H9 (cell line): ENCODE measurements around the gene ADAMTS6. TPM values are rescaled to one million over a fixed set of nuclear protein-coding genes. Genes with fewer than 3 reads are reported as not detected.

Experiments used
- DNase-seq: peaks from one replicate; pipeline ENCODE4 v3.0.0-alpha.2; 2017
- H2AFZ ChIP-seq: one replicate; pipeline ENCODE4 v1.6.1; 2013; ENCODE audit warnings: mild to moderate bottlenecking, low read length, control low read depth, moderate library complexity
- H2AK5ac ChIP-seq: 2 replicates; pipeline ENCODE4 v1.6.1; 2013; ENCODE audit warnings: low read length, control low read depth, mixed read lengths; ENCODE audit not compliant: insufficient read length
- H2BK120ac ChIP-seq: one replicate; pipeline ENCODE4 v1.6.1; 2013; ENCODE audit warnings: low read depth, mild to moderate bottlenecking, low read length, control low read depth, inconsistent platforms; ENCODE audit not compliant: poor library complexity, severe bottlenecking
- H2BK12ac ChIP-seq: 2 replicates; pipeline ENCODE4 v1.6.1; 2013; ENCODE audit warnings: low read length, control low read depth, mixed read lengths, low read depth; ENCODE audit not compliant: insufficient read length
- H2BK15ac ChIP-seq: 2 replicates; pipeline ENCODE4 v1.6.1; 2013; ENCODE audit warnings: low read depth, low read length, control low read depth
- H2BK20ac ChIP-seq: one replicate; pipeline ENCODE4 v1.6.1; 2013; ENCODE audit warnings: low read depth, mild to moderate bottlenecking, low read length, control low read depth, inconsistent platforms; ENCODE audit not compliant: poor library complexity, severe bottlenecking
- H2BK5ac ChIP-seq: 2 replicates; pipeline ENCODE4 v1.6.1; 2013; ENCODE audit warnings: low read length, control low read depth, mixed read lengths; ENCODE audit not compliant: insufficient read length
- H3K14ac ChIP-seq: 2 replicates; pipeline ENCODE4 v1.6.1; 2013; ENCODE audit warnings: low read length, control low read depth; ENCODE audit not compliant: insufficient read depth
- H3K18ac ChIP-seq: 2 replicates; pipeline ENCODE4 v1.6.1; 2013; ENCODE audit warnings: low read depth, mild to moderate bottlenecking, mixed read lengths, low read length, control low read depth; ENCODE audit not compliant: insufficient read length
- H3K23ac ChIP-seq: 2 replicates; pipeline ENCODE4 v1.6.1; 2013; ENCODE audit warnings: low read length, control low read depth, mixed read lengths, low read depth; ENCODE audit not compliant: insufficient read length
- H3K23me2 ChIP-seq: 2 replicates; pipeline ENCODE4 v1.6.1; 2013; ENCODE audit warnings: low read depth, mild to moderate bottlenecking, mixed read lengths, low read length, control low read depth; ENCODE audit not compliant: insufficient read length, poor library complexity, severe bottlenecking
- H3K27ac ChIP-seq: 2 replicates; pipeline ENCODE4 v1.5.1; 2013; ENCODE audit warnings: low read length, control low read depth, mixed read lengths, low read depth; ENCODE audit not compliant: insufficient read length
- H3K27me3 ChIP-seq: 2 replicates; pipeline ENCODE4 v1.6.1; 2013; ENCODE audit warnings: low read length, control low read depth, inconsistent platforms; ENCODE audit not compliant: insufficient read depth
- H3K4ac ChIP-seq: 2 replicates; pipeline ENCODE4 v1.6.1; 2013; ENCODE audit warnings: low read depth, mild to moderate bottlenecking, control low read depth, inconsistent platforms, low read length, moderate library complexity
- H3K4me1 ChIP-seq: 2 replicates; pipeline ENCODE4 v1.6.1; 2013; ENCODE audit warnings: low read length, control low read depth, inconsistent platforms; ENCODE audit not compliant: insufficient read depth
- H3K4me2 ChIP-seq: 2 replicates; pipeline ENCODE4 v1.6.1; 2013; ENCODE audit warnings: low read length, control low read depth, mixed read lengths; ENCODE audit not compliant: insufficient read length, insufficient read depth
- H3K56ac ChIP-seq: 2 replicates; pipeline ENCODE4 v1.6.1; 2013; ENCODE audit warnings: low read depth, mild to moderate bottlenecking, mixed read lengths, low read length, control low read depth; ENCODE audit not compliant: insufficient read length
- H3K79me1 ChIP-seq: 2 replicates; pipeline ENCODE4 v1.6.1; 2013; ENCODE audit warnings: low read depth, mild to moderate bottlenecking, moderate library complexity, low read length, control low read depth, inconsistent platforms; ENCODE audit not compliant: insufficient read depth, poor library complexity, severe bottlenecking
- H3K79me2 ChIP-seq: 2 replicates; pipeline ENCODE4 v1.6.1; 2013; ENCODE audit warnings: low read length, control low read depth, inconsistent platforms; ENCODE audit not compliant: insufficient read depth
- H3K9ac ChIP-seq: 2 replicates; pipeline ENCODE4 v1.6.1; 2013; ENCODE audit warnings: low read length, control low read depth, mixed read lengths; ENCODE audit not compliant: insufficient read length; ENCODE audit errors: extremely low read depth
- H3K9me3 ChIP-seq: one replicate; pipeline ENCODE4 v1.6.1; 2013; ENCODE audit warnings: low read depth, low read length, inconsistent platforms; ENCODE audit not compliant: control insufficient read depth
- H3T11ph ChIP-seq: one replicate; pipeline ENCODE4 v1.6.1; 2013; ENCODE audit warnings: mild to moderate bottlenecking, low read length, control low read depth, inconsistent platforms
- H4K20me1 ChIP-seq: one replicate; pipeline ENCODE4 v1.6.1; 2013; ENCODE audit not compliant: control insufficient read depth, insufficient read length, insufficient read depth
- H4K5ac ChIP-seq: 2 replicates; pipeline ENCODE4 v1.6.1; 2013; ENCODE audit warnings: low read depth, mild to moderate bottlenecking, mixed read lengths, low read length, control low read depth; ENCODE audit not compliant: insufficient read length
- H4K8ac ChIP-seq: replicated peaks from 2 replicates; pipeline ENCODE4 v1.6.1; 2013; ENCODE audit warnings: low read length, control low read depth, mixed read lengths, low read depth; ENCODE audit not compliant: insufficient read length
- H4K91ac ChIP-seq: 2 replicates; pipeline ENCODE4 v1.6.1; 2013; ENCODE audit warnings: low read depth, mild to moderate bottlenecking, moderate library complexity, mixed read lengths, low read length, control low read depth; ENCODE audit not compliant: insufficient read length
- H3K27ac Mint-ChIP-seq, 3 experiments: 2 replicates in 2 of 3; 3 replicates in 1 of 3; pipeline ENCODE4 v1.8.0; 2020 to 2021; ENCODE audit warnings: mixed read lengths in 3 of 3, mild to moderate bottlenecking in 1 of 3, moderate library complexity in 1 of 3
- H3K27me3 Mint-ChIP-seq: 2 replicates; pipeline ENCODE4 v1.8.0; 2021; ENCODE audit warnings: low read depth, mild to moderate bottlenecking, moderate library complexity, mixed read lengths
- H3K36me3 Mint-ChIP-seq, 3 experiments: 2 replicates in 2 of 3; 3 replicates in 1 of 3; pipeline ENCODE4 v1.8.0; 2020 to 2021; ENCODE audit warnings: low read depth in 3 of 3, mixed read lengths in 3 of 3; ENCODE audit not compliant: insufficient read depth in 1 of 3
- H3K4me1 Mint-ChIP-seq, 2 experiments: 2 replicates each; pipeline ENCODE4 v1.8.0; 2020; ENCODE audit warnings: mixed read lengths in 2 of 2
- H3K4me3 Mint-ChIP-seq, 2 experiments: 2 replicates in 1 of 2; 3 replicates in 1 of 2; pipeline ENCODE4 v1.8.0; 2020 to 2021; ENCODE audit warnings: mild to moderate bottlenecking in 2 of 2, mixed read lengths in 2 of 2, moderate library complexity in 1 of 2
- H3K9me3 Mint-ChIP-seq, 2 experiments: 2 replicates in 1 of 2; 3 replicates in 1 of 2; pipeline ENCODE4 v1.8.0; 2020; ENCODE audit warnings: mild to moderate bottlenecking in 2 of 2, mixed read lengths in 2 of 2, moderate library complexity in 1 of 2
- CTCF ChIP-seq: fragments of 200-600 bp; sonication (generic); conservative IDR thresholded peaks from 3 replicates; pipeline ENCODE4 v1.8.0; 2021; ENCODE audit warnings: antibody characterized with exemption, mild to moderate bottlenecking
- WGBS: extraction: QIAGEN DNeasy Blood & Tissue Kit; methylation state at CpG from one replicate; pipeline ENCODE4 v1.1.7; 2013; ENCODE audit warnings: missing lambda C conversion rate, low lambda C conversion rate, mixed read lengths; ENCODE audit not compliant: insufficient read length; ENCODE audit errors: extremely low coverage; 5-methylcytosine and 5-hydroxymethylcytosine counted together
- total RNA-seq: library from RNA; stranded (reverse); gene quantifications from 2 replicates; pipeline ENCODE4 v1.2.1, GENCODE V29; 2021

Gene ADAMTS6
- total RNA-seq, 1 experiment from 2014 or later, result 0.33 TPM

- H3K9ac ChIP-seq, result no peak overlapping the region
- peaks cover 0 to 6% of the 10 kb centered on the region in 2 experiments; a peak in 1 of 4 replicates for H3K4me1 Mint-ChIP-seq
Observed at GRCh38 chr5:65255294-65255693, 226.4 kb downstream of the ADAMTS6 start.

More at GRCh38 chr5:65255294-65255693, 226.4 kb downstream of the ADAMTS6 start:
- Histone ChIP-seq H4K5ac (no peak overlapping the region), H3K27ac (no peak overlapping the region), H4K8ac (no peak overlapping the region), H3K23me2 (no peaks in the 10 kb centered on the region), H3K4ac (no peak overlapping the region), H2BK5ac (no peak overlapping the region), H4K20me1 (no peaks in the 10 kb centered on the region), H2AK5ac (no peak overlapping the region), H2BK15ac (no peak overlapping the region), H3K79me1 (no peaks in the 10 kb centered on the region), H2BK120ac (no peak overlapping the region), H3K18ac (no peak overlapping the region), H3K79me2 (no peaks in the 10 kb centered on the region), H3K9me3 (no peaks in the 10 kb centered on the region), H3K23ac (no peak overlapping the region), H2BK20ac (peak overlapping the region; percentile 11), H3K4me2 (no peak overlapping the region), H3K14ac (no peak overlapping the region), H3T11ph (no peak overlapping the region), H2AFZ (no peak overlapping the region), H2BK12ac (no peak overlapping the region), H3K56ac (no peak overlapping the region), H4K91ac (no peak overlapping the region), H3K4me1 (no peaks in the 10 kb centered on the region; the same call in 1 of the 2 replicates), H3K27me3 (no peaks in the 10 kb centered on the region)
- H3K4me3 Mint-ChIP-seq, result no peak overlapping the region
- no peaks in the 10 kb centered on the region for H3K27me3 Mint-ChIP-seq
- H3K9me3 Mint-ChIP-seq, result peaks cover 0 to 3% of the 10 kb centered on the region in 2 experiments; a peak in 2 of 5 replicates
- H3K27ac Mint-ChIP-seq, result peak overlapping the region in 1 of 3 experiments; percentile 33; a peak in 1 of 7 replicates
- peaks cover 0 to 4% (median 0%) of the 10 kb centered on the region in 3 experiments; a peak in 1 of 7 replicates for H3K36me3 Mint-ChIP-seq
- no CpG with 5 or more reads among the region's 3 CpGs for WGBS
- no peak for TF ChIP-seq CTCF
- DNase-seq, result no peak
